ENCODE measurements around the gene OSBPL5.

The OSBPL5 gene

GRCh38 chr11:3096909-3097530, 68.1 kb downstream of the OSBPL5 start:
- no peak for DNase-seq

- DNase-seq, result no peak
Measured at GRCh38 chr11:3095712-3096361, 69.3 kb downstream of the OSBPL5 start.

GRCh38 chr11:3094223-3094824, 70.8 kb downstream of the OSBPL5 start:
- no peak for DNase-seq

- no peak for DNase-seq
Measured at GRCh38 chr11:3093281-3094191, 71.6 kb downstream of the OSBPL5 start.

- DNase-seq, result no peak
Measured at GRCh38 chr11:3092603-3093141, 72.4 kb downstream of the OSBPL5 start.

GRCh38 chr11:3091846-3092602, 73.1 kb downstream of the OSBPL5 start:
- DNase-seq, result peak; percentile 18

- DNase-seq, result no peak
Measured at GRCh38 chr11:3091081-3091845, 73.8 kb downstream of the OSBPL5 start.

GRCh38 chr11:3090096-3090901, 74.8 kb downstream of the OSBPL5 start:
- DNase-seq, result no peak

GRCh38 chr11:3089236-3090061, 75.7 kb downstream of the OSBPL5 start:
- no peak for DNase-seq

GRCh38 chr11:3088806-3089205, 76.3 kb downstream of the OSBPL5 start:
- no peak for DNase-seq

- DNase-seq, result no peak
Measured at GRCh38 chr11:3087821-3088800, 77.0 kb downstream of the OSBPL5 start.

GRCh38 chr11:3087373-3087772, 77.7 kb downstream of the OSBPL5 start:
- DNase-seq, result no peak

GRCh38 chr11:3086671-3087150, 78.4 kb downstream of the OSBPL5 start:
- no peak for DNase-seq

GRCh38 chr11:3086114-3086513, 79.0 kb downstream of the OSBPL5 start:
- no peak for DNase-seq

- DNase-seq, result no peak
Measured at GRCh38 chr11:3085052-3085451, 80.1 kb downstream of the OSBPL5 start.

GRCh38 chr11:3083321-3083720, 81.8 kb downstream of the OSBPL5 start:
- DNase-seq, result no peak

GRCh38 chr11:3081386-3081751, 83.7 kb downstream of the OSBPL5 start:
- DNase-seq, result no peak

GRCh38 chr11:3080733-3081385, 84.3 kb downstream of the OSBPL5 start:
- DNase-seq, result no peak
